HFF-Myc (cell line): ENCODE results near the gene CYP46A1.
A peak's percentile ranks its signal among the peaks of the same experiment; 100 is the strongest.

ENCODE experiments used
- DNase-seq: peaks from one replicate; pipeline ENCODE4 v3.0.0-alpha.2; 2011; ENCODE audit warnings: low read depth; ENCODE audit errors: extremely low read depth
- H3K4me3 ChIP-seq: replicated peaks from 2 replicates; pipeline ENCODE4 v1.5.1; 2011; ENCODE audit warnings: low read depth, mild to moderate bottlenecking, control low read depth, low read length
- CTCF ChIP-seq: IDR thresholded peaks from 2 replicates; pipeline ENCODE4 v1.5.1; 2012; ENCODE audit warnings: mild to moderate bottlenecking, low read depth, low read length, control low read depth; ENCODE audit errors: missing control alignments

CYP46A1 gene

DNA sequence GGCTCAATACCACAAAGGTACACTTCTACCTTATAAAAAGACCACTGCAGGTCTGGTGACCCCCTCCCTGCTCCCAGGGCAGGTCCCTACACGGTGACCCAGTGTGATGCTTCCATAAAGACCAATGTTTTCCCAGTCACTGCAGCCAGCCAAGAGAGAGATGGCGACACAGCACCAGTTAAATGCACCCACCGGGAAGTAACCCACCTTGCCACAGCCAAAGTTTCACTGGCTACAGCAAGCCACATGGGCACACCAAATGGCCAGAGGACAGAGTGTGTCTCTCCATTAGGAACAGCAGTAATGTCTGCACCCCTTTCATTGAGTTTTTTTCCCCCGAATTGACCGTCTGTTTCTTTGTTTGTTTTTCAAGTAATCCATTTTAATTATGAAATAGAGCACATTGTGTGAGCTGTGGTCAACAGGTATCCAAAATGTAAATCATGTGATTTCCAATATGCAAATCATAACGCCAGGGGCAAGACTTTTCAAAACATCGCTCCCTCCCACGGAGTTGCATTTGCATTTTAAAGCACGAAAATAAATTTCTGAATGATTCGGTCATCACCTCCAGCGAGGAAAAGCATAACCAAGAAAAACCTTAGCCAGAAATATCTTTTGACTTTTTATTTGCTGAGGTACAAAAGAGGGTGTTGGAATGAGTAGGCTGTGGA lies 60.2 kb downstream of the CYP46A1 start:
- no peak overlapping the region for H3K4me3 ChIP-seq
- TF ChIP-seq CTCF: no peak
- no peak for DNase-seq

GRCh38 chr14:99744873-99745224 lies 60.8 kb downstream of the CYP46A1 start:
- no peak overlapping the region for H3K4me3 ChIP-seq
- no peak for TF ChIP-seq CTCF

DNA sequence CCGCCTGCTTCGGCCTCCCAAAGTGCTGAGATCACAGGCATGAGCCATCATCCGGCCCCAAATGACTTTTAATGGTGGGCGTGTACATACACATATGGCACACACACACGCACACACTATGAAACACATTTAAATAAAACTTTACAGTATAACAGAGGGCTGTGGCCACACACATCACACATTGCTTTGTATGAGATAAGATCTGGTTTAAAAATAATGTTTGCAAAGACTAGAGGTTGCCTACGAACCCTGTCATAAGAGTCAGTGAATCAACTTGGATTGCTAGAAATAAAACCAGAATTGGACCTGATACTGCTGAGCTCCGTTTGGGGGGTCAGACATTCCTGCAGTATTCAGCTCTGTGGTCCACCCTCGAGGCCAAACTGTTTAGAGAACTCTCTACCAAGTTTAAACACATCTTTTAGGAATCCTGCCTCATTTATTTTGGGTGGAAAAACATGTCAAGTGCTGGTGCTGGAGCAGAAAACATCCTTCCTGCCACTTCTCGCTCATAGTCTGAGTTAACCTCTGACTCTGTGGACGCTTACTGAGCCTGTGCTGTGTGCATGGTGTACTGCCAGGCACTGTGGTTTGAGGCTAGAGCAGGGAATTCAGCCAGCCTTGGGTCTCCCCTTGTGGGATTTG lies 61.3 kb downstream of the CYP46A1 start:
- peak; percentile 51 for DNase-seq
- no peak for TF ChIP-seq CTCF
- no peak overlapping the region for H3K4me3 ChIP-seq

More at GRCh38 chr14:99744873-99745224, 60.8 kb downstream of the CYP46A1 start:
- DNase-seq: no peak

- DNase-seq: no peak
- no peak for TF ChIP-seq CTCF
- no peak overlapping the region for H3K4me3 ChIP-seq
These were observed 63.1 kb downstream of the CYP46A1 start for GRCh38 chr14:99747167-99747566.

- no peak for DNase-seq
- no peak for TF ChIP-seq CTCF
- H3K4me3 ChIP-seq: no peak overlapping the region
These were observed 63.7 kb downstream of the CYP46A1 start for GRCh38 chr14:99747582-99748330.

DNA sequence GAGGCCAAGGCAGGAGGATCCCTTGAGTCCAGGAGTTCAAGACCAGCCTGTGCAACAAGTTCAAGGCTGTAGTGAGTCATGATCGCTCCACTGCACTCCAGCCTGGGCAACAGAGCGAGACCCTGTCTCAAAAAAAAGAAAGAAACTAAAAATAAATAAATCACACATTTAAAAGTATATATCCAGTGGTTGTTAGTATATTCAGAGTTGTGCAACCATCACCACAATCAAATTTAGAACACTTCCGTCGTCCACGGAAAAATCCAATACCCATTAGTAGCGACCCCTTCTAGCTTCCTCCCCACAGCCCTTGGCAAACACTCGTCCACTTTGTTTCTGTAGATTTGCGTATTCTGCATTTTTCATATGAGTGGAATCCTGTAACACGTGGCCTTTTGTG lies 64.4 kb downstream of the CYP46A1 start:
- no peak for DNase-seq
- TF ChIP-seq CTCF: no peak
- H3K4me3 ChIP-seq: no peak overlapping the region
